Esophagus squamous epithelium (tissue), 4 donors: ENCODE measurements around the gene KCNJ12.

Source experiments
- POLR2A ChIP-seq, 4 donors: fragments of 450-650 bp; IDR thresholded peaks; one replicate each; pipeline ENCODE4 v1.6.1; 2017; ENCODE audit warnings: antibody characterized with exemption in 4 of 4, mild to moderate bottlenecking in 4 of 4, moderate library complexity in 3 of 4
- TF ChIP-seq, protein P1 (sequence below), 6 experiments: fragments of 450-650 bp in 4 of 6; fragments of 200-600 bp in 2 of 6; sonication (generic) in 2 of 6; IDR thresholded peaks; one replicate each; pipeline ENCODE4 v1.5.1; 2016 to 2019; ENCODE audit warnings: antibody characterized with exemption in 6 of 6, mild to moderate bottlenecking in 4 of 6, moderate library complexity in 4 of 6

DNA sequence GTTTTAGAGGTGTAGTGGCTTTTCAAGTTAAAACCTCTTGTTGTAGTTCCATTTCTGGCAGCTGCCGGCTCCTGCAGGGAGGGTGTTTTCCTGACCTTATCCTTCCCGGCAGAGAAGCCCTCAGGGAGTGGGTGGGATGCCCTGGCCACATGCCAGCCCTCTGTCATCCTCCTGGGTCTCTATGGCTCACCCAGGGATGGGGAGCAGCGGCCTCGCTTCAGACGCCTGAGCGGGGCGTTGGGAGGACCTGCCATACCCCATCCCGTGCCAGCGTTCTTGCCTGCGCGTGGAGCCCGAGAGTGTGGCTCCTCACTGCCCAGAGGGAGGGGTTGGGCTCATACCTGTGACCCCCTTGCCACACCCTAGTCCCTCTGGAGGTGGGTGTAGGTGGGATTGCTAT is 11.9 kb downstream of the KCNJ12 start:
- TF ChIP-seq POLR2A (IDR thresholded peaks at IDR 0.05): no peak
- TF ChIP-seq, protein P1, sequence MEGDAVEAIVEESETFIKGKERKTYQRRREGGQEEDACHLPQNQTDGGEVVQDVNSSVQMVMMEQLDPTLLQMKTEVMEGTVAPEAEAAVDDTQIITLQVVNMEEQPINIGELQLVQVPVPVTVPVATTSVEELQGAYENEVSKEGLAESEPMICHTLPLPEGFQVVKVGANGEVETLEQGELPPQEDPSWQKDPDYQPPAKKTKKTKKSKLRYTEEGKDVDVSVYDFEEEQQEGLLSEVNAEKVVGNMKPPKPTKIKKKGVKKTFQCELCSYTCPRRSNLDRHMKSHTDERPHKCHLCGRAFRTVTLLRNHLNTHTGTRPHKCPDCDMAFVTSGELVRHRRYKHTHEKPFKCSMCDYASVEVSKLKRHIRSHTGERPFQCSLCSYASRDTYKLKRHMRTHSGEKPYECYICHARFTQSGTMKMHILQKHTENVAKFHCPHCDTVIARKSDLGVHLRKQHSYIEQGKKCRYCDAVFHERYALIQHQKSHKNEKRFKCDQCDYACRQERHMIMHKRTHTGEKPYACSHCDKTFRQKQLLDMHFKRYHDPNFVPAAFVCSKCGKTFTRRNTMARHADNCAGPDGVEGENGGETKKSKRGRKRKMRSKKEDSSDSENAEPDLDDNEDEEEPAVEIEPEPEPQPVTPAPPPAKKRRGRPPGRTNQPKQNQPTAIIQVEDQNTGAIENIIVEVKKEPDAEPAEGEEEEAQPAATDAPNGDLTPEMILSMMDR (IDR thresholded peaks at IDR 0.05): no peak
